HG03064 (cell line): ENCODE measurements around the gene TAAR5.
A peak's percentile ranks its signal among the peaks of the same experiment; 100 is the strongest.
"Not testable (repeated sequence)": the region's sequence is repeated elsewhere in the genome, so short reads cannot be mapped to it uniquely, and the experiment has no call there.

Source experiments
- ATAC-seq: cut with Tn5 transposase; IDR thresholded peaks from one replicate; pipeline ENCODE4 v1.9.1; 2021; ENCODE audit warnings: low read depth; ENCODE audit not compliant: unreplicated experiment

The TAAR5 gene, protein sequence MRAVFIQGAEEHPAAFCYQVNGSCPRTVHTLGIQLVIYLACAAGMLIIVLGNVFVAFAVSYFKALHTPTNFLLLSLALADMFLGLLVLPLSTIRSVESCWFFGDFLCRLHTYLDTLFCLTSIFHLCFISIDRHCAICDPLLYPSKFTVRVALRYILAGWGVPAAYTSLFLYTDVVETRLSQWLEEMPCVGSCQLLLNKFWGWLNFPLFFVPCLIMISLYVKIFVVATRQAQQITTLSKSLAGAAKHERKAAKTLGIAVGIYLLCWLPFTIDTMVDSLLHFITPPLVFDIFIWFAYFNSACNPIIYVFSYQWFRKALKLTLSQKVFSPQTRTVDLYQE

GRCh38 chr6:132589454-132589853, at the start of gene TAAR5:
Gene TAAR5, minus strand, starts transcription at chr6:132589741. Its CDS starts 55 bp downstream, at chr6:132589686.
- ATAC-seq: no peak

DNA sequence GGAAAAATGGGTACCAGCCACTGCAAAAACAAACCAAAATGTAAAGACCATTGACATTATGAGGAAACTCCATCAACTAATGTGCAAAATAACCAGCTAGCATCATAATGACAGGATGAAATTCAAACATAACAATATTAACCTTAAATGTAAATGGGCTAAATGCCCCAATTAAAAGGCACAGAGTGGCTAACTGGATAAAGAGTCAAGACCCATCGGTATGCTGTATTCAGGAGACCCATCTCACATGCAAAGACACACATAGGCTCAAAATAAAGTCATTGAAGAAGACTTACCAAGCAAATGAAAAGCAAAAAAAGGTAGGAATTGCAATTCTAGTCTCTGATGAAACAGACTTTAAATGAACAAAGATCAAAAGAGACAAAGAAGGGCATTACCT, 47.6 kb upstream of the TAAR5 start:
- ATAC-seq: not testable (repeated sequence)

GRCh38 chr6:132635906-132636305, 46.4 kb upstream of the TAAR5 start:
- ATAC-seq: not testable (repeated sequence)

- ATAC-seq: not testable (repeated sequence)
Observed at GRCh38 chr6:132635288-132635687, 45.7 kb upstream of the TAAR5 start.

DNA sequence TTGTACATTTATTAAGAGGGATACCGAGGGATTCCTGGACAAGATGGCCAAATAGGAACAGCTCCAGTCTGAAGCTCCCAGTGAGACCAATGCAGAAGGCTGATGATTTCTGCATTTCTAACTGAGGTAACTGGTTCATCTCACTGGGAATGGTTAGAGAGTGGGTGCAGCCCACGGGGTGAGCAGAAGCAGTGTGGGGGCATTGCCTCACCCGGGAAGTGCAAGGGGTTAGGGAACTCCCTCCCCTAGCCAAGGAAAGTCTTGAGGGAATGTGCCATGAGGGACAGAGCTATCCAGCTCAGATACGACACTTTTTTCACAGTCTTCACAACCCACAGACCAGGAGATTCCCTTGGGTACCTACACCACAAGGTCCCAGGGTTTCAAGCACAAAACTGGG, 45.3 kb upstream of the TAAR5 start:
- ATAC-seq: no peak

DNA sequence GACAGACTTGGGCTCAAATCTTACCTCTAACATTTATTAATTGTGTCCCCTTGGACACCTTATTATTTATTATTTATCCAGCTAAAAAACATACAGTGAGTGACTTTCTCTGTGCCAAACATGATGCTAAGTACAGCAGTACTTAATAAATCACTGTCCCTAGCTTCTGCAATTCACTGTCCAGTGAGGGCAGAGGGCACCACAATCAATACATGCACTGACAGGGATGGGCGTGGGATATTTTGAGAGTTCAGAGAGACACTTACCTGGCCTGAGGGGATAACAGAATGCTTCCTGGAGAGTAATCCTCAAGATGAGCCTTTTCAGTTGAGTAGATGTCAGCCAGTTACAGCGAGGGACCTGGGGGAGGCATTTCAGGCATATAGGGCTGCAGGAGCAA, 43.8 kb upstream of the TAAR5 start:
- ATAC-seq: no peak

GRCh38 chr6:132624175-132624574, 34.6 kb upstream of the TAAR5 start, which contains the start of gene TAAR2:
Gene TAAR2, minus strand, starts transcription at chr6:132624275. Its CDS starts 0 bp downstream, at chr6:132624275.
- no peak for ATAC-seq

- no peak for ATAC-seq
Observed at GRCh38 chr6:132623106-132623845, 33.7 kb upstream of the TAAR5 start.

GRCh38 chr6:132616677-132617076, 27.1 kb upstream of the TAAR5 start:
- ATAC-seq: no peak

DNA sequence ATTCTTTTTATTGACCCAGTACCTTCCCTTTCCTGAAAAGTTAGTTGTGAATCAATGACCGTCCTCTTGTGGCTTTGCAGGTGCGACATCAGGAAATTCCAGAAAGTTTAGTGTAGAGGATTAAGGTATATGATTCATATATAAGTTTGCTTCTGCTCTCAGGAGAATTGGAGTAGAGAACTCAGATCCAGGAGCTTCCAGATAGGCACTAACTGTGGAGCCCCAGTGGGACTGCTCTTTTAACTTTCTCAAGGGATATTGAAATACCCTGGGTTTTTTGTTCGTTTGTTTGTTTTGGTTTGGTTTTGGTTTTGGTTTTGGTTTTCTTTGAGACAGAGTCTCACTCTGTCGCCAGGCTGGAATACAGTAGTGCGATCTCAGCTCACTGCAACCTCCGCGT, 25.0 kb upstream of the TAAR5 start:
- ATAC-seq: no peak

- no peak for ATAC-seq
Observed at GRCh38 chr6:132612449-132613108, 23.0 kb upstream of the TAAR5 start.

DNA sequence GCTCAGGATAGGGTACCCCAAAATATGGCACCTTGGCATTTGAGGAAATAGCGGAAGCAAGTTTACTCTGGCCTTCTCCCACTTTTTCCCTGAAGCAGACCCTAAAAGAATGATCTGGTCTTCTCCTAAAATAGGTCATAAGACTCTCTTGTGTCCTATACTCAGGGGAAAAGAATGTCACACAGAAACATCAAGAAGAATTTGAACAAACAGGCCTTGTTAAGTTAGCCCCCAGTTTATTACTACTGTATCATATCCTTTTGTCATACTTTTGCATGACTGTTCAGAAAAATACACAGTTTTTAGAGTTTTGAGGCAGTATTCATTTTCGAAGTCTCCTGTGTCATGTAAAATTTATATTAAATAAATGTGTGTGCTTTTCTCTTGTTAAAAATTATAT, 22.1 kb upstream of the TAAR5 start:
- no peak for ATAC-seq

- peak; percentile 57 for ATAC-seq
Observed at GRCh38 chr6:132607544-132608233, 18.1 kb upstream of the TAAR5 start.

DNA sequence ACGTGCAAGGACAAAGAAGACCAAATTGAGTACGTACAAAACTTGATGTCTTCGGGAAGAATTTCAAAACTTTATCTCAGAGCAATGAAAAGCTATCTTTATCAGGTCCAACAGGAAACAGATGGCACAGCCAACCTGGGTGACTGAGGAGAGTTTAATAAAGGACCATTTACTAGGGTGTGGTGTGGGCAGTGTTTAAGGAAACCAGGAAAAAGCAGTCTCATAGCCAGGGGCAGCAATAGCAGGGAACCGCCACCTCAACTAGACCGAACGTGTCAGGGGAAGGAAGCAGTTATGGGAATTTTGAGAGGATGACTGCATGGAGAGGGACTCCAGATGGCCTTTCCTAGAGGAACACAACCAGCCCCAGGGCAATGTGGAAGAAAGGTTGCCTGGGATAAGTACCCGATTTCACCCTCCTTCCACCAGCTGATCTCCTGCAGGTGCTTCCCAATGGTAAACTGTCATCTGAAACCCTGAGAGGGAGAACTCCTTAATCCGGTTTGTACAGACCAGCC, 15.2 kb upstream of the TAAR5 start:
- ATAC-seq: no peak

DNA sequence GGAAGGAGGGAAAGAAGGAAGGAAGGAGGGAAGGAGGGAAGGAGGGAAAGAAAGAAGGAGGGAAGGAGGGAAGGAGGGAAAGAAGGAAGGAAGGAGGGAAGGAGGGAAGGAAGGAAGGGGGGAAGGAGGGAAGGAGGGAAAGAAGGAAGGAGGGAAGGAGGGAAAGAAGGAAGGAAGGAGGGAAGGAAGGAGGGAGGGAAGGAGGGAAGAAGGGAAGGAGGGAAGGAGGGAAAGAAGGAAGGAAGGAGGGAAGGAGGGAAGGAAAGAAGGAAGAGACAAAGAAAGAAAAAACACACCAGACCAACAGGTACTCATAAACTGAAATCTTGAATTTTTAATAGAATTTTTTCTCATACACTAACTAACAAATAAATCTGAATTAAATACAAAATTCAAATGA, 11.4 kb upstream of the TAAR5 start:
- not testable (repeated sequence) for ATAC-seq

DNA sequence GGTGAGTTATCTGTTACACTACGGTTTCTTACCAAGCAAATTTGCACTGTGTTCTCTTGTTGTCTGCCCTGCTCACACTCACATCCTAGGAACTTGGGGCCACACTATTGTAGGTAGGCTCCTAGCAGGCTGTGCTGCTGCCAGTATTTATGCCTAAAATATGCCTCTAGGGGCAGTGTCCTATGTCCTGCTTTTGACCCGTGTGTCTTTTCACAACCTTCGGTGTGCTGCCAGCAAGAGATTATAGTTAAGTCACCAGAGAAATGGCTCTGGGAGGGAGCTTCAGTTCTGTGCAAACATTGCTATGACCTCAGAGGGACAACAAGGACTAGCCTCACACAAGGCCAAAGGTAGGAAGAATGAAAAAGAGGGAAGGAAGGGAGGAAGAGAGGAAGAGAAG, 8.9 kb upstream of the TAAR5 start:
- no peak for ATAC-seq

- no peak for ATAC-seq
Observed at GRCh38 chr6:132596201-132596600, 6.7 kb upstream of the TAAR5 start.

GRCh38 chr6:132592855-132593254, 3.3 kb upstream of the TAAR5 start:
- no peak for ATAC-seq

DNA sequence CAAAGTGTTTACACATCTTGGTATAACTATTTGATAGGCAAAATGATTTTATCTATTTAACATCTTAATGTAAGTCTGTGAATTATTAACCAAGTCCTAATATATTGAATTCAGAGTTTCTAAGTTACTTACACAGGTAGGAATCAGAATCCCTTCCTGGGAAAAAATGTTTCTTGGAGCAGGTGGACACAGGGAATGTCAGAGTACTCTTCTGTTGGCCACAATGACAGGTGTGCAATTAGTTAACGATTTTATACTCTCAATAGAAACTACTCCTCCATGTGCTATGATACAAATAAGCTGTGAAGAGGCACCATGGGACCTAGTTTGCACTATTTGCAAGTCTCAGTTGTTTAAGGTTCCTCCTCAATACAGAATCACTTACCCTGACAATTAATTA, 821 bp upstream of the TAAR5 start:
- no peak for ATAC-seq

DNA sequence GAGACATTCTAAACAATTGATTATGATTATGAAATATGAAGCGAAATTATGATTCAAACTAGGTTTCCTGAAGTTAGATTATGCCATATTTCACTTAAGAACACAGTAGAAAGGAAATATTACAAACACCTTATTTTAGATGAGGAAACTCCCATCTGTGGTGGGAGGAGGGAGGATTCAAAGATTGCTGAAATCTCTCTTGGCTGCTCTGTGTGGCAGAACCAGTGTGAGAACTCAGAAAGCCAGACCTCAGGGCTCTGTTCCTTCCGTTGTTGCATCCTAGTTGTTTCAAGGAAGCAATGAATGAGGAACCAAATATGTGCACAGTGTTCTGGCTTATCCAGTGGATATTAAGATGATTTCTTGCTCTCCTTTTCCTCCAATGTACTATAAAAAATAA, 2.1 kb downstream of the TAAR5 start:
- no peak for ATAC-seq

- no peak for ATAC-seq
Observed at GRCh38 chr6:132584698-132585097, 4.8 kb downstream of the TAAR5 start.
